Measurements from ENCODE around the gene PLAAT4.

PLAAT4 gene

GRCh38 chr11:63508745-63509144 is 27.9 kb upstream of the PLAAT4 start:
- no peak overlapping the region for H3K4me3 ChIP-seq (ENCODE audit: low read depth, low read length)
- DNase-seq (ENCODE audit: low read depth) = no peak
- TF ChIP-seq CTCF (IDR thresholded peaks at IDR 0.05; ENCODE audit: insufficient read depth, low read depth, low read length, missing control alignments) = no peak

- no peak for DNase-seq (ENCODE audit: low read depth)
- H3K4me3 ChIP-seq (ENCODE audit: low read depth, low read length) = no peak overlapping the region
- no peak for TF ChIP-seq CTCF (IDR thresholded peaks at IDR 0.05; ENCODE audit: insufficient read depth, low read depth, low read length, missing control alignments)
Measured at GRCh38 chr11:63510360-63511047, 26.1 kb upstream of the PLAAT4 start.

- DNase-seq (ENCODE audit: low read depth) = no peak
Measured at GRCh38 chr11:63511048-63511748, 25.4 kb upstream of the PLAAT4 start.

GRCh38 chr11:63512816-63513215 is 23.8 kb upstream of the PLAAT4 start:
- no peak for TF ChIP-seq CTCF (IDR thresholded peaks at IDR 0.05; ENCODE audit: insufficient read depth, low read depth, low read length, missing control alignments)
- DNase-seq (ENCODE audit: low read depth) = no peak
- no peak overlapping the region for H3K4me3 ChIP-seq (ENCODE audit: low read depth, low read length)

More at GRCh38 chr11:63511048-63511748, 25.4 kb upstream of the PLAAT4 start:
- H3K4me3 ChIP-seq (ENCODE audit: low read depth, low read length) = no peak overlapping the region
- TF ChIP-seq CTCF (IDR thresholded peaks at IDR 0.05; ENCODE audit: insufficient read depth, low read depth, low read length, missing control alignments) = no peak

GRCh38 chr11:63516109-63516508 is 20.5 kb upstream of the PLAAT4 start:
- H3K4me3 ChIP-seq (ENCODE audit: low read depth, low read length) = no peak overlapping the region
- no peak for DNase-seq (ENCODE audit: low read depth)
- TF ChIP-seq CTCF (IDR thresholded peaks at IDR 0.05; ENCODE audit: insufficient read depth, low read depth, low read length, missing control alignments) = no peak

- H3K4me3 ChIP-seq (ENCODE audit: low read depth, low read length) = no peak overlapping the region
- DNase-seq (ENCODE audit: low read depth) = no peak
- TF ChIP-seq CTCF (IDR thresholded peaks at IDR 0.05; ENCODE audit: insufficient read depth, low read depth, low read length, missing control alignments) = no peak
Measured at GRCh38 chr11:63517156-63517555, 19.5 kb upstream of the PLAAT4 start.

Data from GM12865 (cell line).